Measurements from ENCODE around the gene RASGRP3. TPM values are rescaled to one million over a fixed set of nuclear protein-coding genes. Genes with fewer than 3 reads are reported as not detected.

The RASGRP3 gene
- total RNA-seq, 1 donor from 2014 or later, result 487 TPM

DNA sequence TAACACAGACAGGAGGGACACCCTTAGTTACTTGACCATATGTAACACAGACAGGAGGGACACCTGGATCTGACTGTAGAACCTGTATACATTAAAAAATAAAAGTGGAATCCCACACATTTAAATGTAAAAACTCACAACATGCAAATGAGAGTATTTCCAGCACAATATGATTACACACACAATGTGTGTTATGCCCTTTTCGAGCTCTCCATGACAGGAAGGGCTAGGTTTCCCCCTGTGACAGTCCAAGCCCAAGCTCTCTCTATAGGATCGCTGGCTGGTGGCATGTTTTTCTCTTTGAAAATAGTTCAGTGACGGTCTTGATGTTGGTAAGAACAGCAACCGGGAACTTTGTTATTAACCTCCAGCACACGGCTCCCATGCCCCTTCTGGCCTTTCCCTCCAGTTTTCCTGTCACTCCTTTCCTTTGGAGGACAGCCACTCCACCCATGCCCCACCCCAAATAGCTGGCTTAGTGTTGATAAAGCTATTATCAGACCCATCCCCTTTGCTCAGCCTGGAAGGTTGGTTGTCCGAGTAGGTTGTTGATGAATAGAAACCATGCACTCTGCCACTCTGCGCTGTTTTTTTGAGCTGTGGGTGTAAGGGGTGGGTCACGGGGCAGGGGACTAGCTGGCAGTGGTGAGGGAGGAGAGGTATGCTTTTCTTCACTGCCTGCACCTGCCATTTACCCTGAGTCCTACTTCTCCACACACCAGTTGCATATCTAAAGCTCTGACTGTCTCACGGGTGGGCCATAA, 2.7 kb downstream of the RASGRP3 start:
- Mint-ChIP-seq H3K9me3 (ENCODE audit: unreplicated experiment) (no peaks in the 10 kb centered on the region), H3K4me3 (ENCODE audit: unreplicated experiment) (peak overlapping the region; percentile 19), H3K27ac (ENCODE audit: unreplicated experiment) (no peak overlapping the region), H3K27me3 (ENCODE audit: unreplicated experiment) (peaks cover 7% of the 10 kb centered on the region), H3K4me1 (ENCODE audit: unreplicated experiment) (peaks cover 65% of the 10 kb centered on the region), H3K36me3 (ENCODE audit: low read depth, unreplicated experiment) (peaks cover 68% of the 10 kb centered on the region)
- TF ChIP-seq, protein P1, sequence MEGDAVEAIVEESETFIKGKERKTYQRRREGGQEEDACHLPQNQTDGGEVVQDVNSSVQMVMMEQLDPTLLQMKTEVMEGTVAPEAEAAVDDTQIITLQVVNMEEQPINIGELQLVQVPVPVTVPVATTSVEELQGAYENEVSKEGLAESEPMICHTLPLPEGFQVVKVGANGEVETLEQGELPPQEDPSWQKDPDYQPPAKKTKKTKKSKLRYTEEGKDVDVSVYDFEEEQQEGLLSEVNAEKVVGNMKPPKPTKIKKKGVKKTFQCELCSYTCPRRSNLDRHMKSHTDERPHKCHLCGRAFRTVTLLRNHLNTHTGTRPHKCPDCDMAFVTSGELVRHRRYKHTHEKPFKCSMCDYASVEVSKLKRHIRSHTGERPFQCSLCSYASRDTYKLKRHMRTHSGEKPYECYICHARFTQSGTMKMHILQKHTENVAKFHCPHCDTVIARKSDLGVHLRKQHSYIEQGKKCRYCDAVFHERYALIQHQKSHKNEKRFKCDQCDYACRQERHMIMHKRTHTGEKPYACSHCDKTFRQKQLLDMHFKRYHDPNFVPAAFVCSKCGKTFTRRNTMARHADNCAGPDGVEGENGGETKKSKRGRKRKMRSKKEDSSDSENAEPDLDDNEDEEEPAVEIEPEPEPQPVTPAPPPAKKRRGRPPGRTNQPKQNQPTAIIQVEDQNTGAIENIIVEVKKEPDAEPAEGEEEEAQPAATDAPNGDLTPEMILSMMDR (IDR thresholded peaks at IDR 0.05; ENCODE audit: unreplicated experiment), result no peak
- no peak for DNase-seq (ENCODE audit: low spot score)

DNA sequence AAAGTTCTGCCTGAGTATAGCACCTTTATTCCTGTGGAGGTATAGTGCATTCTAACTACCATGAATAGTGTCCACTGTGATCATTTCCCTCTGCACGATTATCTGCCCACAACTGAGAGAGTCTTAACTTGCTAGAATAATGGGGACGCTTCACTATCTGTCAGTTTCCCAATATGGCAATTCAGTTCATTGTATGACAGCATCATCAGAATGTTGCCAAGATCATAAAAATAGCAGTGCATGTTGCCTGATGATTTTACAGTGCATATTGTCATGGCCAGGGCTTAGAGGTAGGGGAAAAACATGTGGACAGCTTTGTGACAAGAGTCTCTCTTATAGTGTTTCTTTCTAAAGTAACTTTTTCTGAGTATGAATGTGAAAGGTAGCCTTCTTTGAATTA, 6.1 kb downstream of the RASGRP3 start:
- Mint-ChIP-seq H3K4me3 (ENCODE audit: unreplicated experiment) (peak overlapping the region; percentile 65), H3K4me1 (ENCODE audit: unreplicated experiment) (peaks cover 34% of the 10 kb centered on the region), H3K36me3 (ENCODE audit: low read depth, unreplicated experiment) (peaks cover 66% of the 10 kb centered on the region), H3K27ac (ENCODE audit: unreplicated experiment) (no peak overlapping the region), H3K27me3 (ENCODE audit: unreplicated experiment) (peaks cover 2% of the 10 kb centered on the region), H3K9me3 (ENCODE audit: unreplicated experiment) (no peaks in the 10 kb centered on the region)
- no peak for DNase-seq (ENCODE audit: low spot score)
- TF ChIP-seq, protein P1 (IDR thresholded peaks at IDR 0.05; ENCODE audit: unreplicated experiment), result no peak

DNA sequence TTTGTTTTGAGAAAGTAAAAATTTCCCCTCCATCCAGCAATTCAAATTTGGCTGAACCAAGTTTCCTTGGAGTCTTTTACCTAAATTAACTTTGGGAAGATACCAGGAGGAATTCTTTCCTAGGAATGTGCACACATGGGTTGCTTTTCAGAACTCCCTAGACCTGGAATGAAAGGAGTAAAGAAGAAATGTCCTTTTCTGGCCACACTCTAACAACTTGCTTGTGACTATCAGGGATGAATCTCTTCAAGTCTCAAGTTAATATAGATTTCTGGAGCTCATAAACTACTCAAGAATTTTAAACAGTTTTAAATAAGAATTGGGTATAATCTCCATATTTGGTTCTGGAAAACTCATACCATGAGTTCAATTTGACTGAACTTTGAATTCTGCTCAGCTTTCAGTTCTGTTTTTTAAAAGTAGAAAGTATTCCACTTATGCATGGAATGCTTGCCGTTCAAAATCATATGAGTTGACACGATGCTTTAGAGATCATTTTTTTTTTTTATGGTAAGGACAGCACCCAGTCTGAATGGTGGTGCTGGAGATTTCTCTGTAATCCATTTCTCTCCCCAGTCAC, 7.7 kb downstream of the RASGRP3 start:
- H3K27me3 Mint-ChIP-seq (ENCODE audit: unreplicated experiment), result peaks cover 2% of the 10 kb centered on the region
- H3K36me3 Mint-ChIP-seq (ENCODE audit: low read depth, unreplicated experiment), result peaks cover 66% of the 10 kb centered on the region
- H3K4me3 Mint-ChIP-seq (ENCODE audit: unreplicated experiment), result no peak overlapping the region
- H3K27ac Mint-ChIP-seq (ENCODE audit: unreplicated experiment), result no peak overlapping the region
- no peaks in the 10 kb centered on the region for H3K9me3 Mint-ChIP-seq (ENCODE audit: unreplicated experiment)
- TF ChIP-seq, protein P1 (IDR thresholded peaks at IDR 0.05; ENCODE audit: unreplicated experiment), result no peak
- no peak for DNase-seq (ENCODE audit: low spot score)
- H3K4me1 Mint-ChIP-seq (ENCODE audit: unreplicated experiment), result peaks cover 24% of the 10 kb centered on the region

DNA sequence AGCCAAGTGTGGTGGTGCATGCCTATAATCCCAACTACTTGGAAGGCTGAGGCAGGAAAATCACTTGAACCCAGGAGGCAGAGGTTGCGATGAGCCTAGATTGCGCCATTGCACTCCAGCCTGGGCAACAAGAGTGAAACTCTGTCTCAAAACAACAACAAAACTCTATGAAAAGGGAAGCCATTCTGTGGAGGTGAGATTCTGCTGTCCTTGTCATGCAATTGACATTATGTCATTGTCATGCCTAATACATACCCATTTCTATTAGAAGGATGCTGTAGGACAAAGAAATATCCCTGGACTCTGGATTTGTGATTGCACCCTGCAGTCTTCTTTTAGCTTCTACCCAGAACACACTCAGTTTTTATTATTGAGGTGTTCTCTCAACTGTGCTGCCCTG, 8.6 kb downstream of the RASGRP3 start:
- H3K27ac Mint-ChIP-seq (ENCODE audit: unreplicated experiment), result no peak overlapping the region
- no peak for DNase-seq (ENCODE audit: low spot score)
- no peak overlapping the region for H3K4me3 Mint-ChIP-seq (ENCODE audit: unreplicated experiment)
- H3K27me3 Mint-ChIP-seq (ENCODE audit: unreplicated experiment), result peaks cover 2% of the 10 kb centered on the region
- H3K4me1 Mint-ChIP-seq (ENCODE audit: unreplicated experiment), result peaks cover 20% of the 10 kb centered on the region
- H3K9me3 Mint-ChIP-seq (ENCODE audit: unreplicated experiment), result no peaks in the 10 kb centered on the region
- TF ChIP-seq, protein P1 (IDR thresholded peaks at IDR 0.05; ENCODE audit: unreplicated experiment), result no peak
- H3K36me3 Mint-ChIP-seq (ENCODE audit: low read depth, unreplicated experiment), result peaks cover 62% of the 10 kb centered on the region

DNA sequence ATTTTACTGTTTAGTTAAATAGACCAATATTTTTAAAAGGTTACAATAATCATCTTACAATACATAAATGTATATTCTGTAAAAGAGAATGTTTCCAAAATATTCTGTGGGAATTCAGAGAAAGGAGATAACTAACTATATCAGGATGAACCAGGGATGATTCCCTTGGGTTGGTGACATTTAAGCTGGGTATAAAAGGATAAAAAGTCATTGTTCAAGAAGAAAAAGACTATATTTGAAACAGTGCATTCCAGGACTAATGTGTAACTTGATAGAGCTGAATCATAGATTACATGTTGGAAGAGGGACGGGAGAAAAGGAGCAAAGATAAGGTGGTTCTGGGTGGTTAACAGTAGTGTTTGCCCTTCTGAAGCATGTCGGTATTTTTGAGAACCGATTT, 10.1 kb downstream of the RASGRP3 start:
- Mint-ChIP-seq H3K4me3 (ENCODE audit: unreplicated experiment) (no peak overlapping the region), H3K27me3 (ENCODE audit: unreplicated experiment) (peaks cover 2% of the 10 kb centered on the region), H3K36me3 (ENCODE audit: low read depth, unreplicated experiment) (peaks cover 60% of the 10 kb centered on the region), H3K27ac (ENCODE audit: unreplicated experiment) (no peak overlapping the region), H3K4me1 (ENCODE audit: unreplicated experiment) (peaks cover 17% of the 10 kb centered on the region), H3K9me3 (ENCODE audit: unreplicated experiment) (no peaks in the 10 kb centered on the region)
- TF ChIP-seq, protein P1 (IDR thresholded peaks at IDR 0.05; ENCODE audit: unreplicated experiment), result no peak
- no peak for DNase-seq (ENCODE audit: low spot score)

All from endothelial cell (in vitro differentiated cells).